Fibroblast of lung (primary cell): Measurements from ENCODE around the gene MAPK8IP3. TPM values are rescaled to one million over a fixed set of nuclear protein-coding genes. Genes with fewer than 3 reads are reported as not detected.

Experiments used
- DNase-seq, 2 donors: peaks; one replicate each; pipeline versions ENCODE4 v3.0.0 to v3.0.0-alpha.2; 2010; ENCODE audit warnings: low read depth in 2 of 2
- H2AFZ ChIP-seq: 2 replicates; pipeline ENCODE4 v1.5.1; 2012; ENCODE audit warnings: low read length, control low read depth, inconsistent platforms
- H3K27ac ChIP-seq: 2 replicates; pipeline ENCODE4 v1.5.1; 2011; ENCODE audit warnings: low read length, control low read depth; ENCODE audit not compliant: insufficient read depth
- H3K27me3 ChIP-seq: 2 replicates; pipeline ENCODE4 v1.5.1; 2011; ENCODE audit warnings: mild to moderate bottlenecking, low read length; ENCODE audit not compliant: control insufficient read depth, insufficient read depth
- H3K36me3 ChIP-seq: 2 replicates; pipeline ENCODE4 v1.5.1; 2011; ENCODE audit warnings: low read length; ENCODE audit not compliant: control insufficient read depth, insufficient read depth
- H3K4me1 ChIP-seq: 2 replicates; pipeline ENCODE4 v1.5.1; 2011; ENCODE audit warnings: low read length; ENCODE audit not compliant: control insufficient read depth, insufficient read depth; ENCODE audit errors: extremely low read depth
- H3K4me2 ChIP-seq: 2 replicates; pipeline ENCODE4 v1.5.1; 2011; ENCODE audit warnings: low read length, control low read depth; ENCODE audit not compliant: insufficient read depth; ENCODE audit errors: extremely low read depth
- H3K4me3 ChIP-seq, 4 experiments: fragments of 200-600 bp in 1 of 4; sonication (generic) in 1 of 4; replicated peaks in 1 of 4; 2 replicates each; pipeline ENCODE4 v1.5.1; 2011 to 2016; ENCODE audit warnings: low read length in 4 of 4, low read depth in 3 of 4, mild to moderate bottlenecking in 3 of 4, control low read depth in 2 of 4, inconsistent platforms in 1 of 4, mixed read lengths in 1 of 4; ENCODE audit not compliant: insufficient read depth in 1 of 4; ENCODE audit errors: control extremely low read depth in 1 of 4
- H3K79me2 ChIP-seq: 2 replicates; pipeline ENCODE4 v1.5.1; 2012; ENCODE audit warnings: mild to moderate bottlenecking, low read length, inconsistent platforms; ENCODE audit not compliant: control insufficient read depth, insufficient read depth
- H3K9ac ChIP-seq: 2 replicates; pipeline ENCODE4 v1.5.1; 2011; ENCODE audit warnings: mild to moderate bottlenecking, low read length, control low read depth; ENCODE audit not compliant: insufficient read depth
- H3K9me3 ChIP-seq: 2 replicates; pipeline ENCODE4 v1.5.1; 2012; ENCODE audit warnings: low read depth, low read length; ENCODE audit not compliant: control insufficient read depth, insufficient read depth
- H4K20me1 ChIP-seq: 2 replicates; pipeline ENCODE4 v1.5.1; 2011; ENCODE audit warnings: low read length; ENCODE audit not compliant: control insufficient read depth, insufficient read depth; ENCODE audit errors: extremely low read depth
- EZH2 ChIP-seq: IDR thresholded peaks from 2 replicates; pipeline ENCODE4 v1.5.1; 2012; ENCODE audit warnings: low read length, control low read depth, mild to moderate bottlenecking; ENCODE audit errors: missing control alignments
- polyA plus RNA-seq, 2 donors: library from polyadenylated mRNA; depleted of rRNA in 1 of 2; stranded (reverse) in 1 of 2; unstranded in 1 of 2; fragments of >200 nt; gene quantifications; 2 replicates each; pipeline ENCODE4 v1.2.1, GENCODE V29; 2011 to 2012; ENCODE audit warnings: missing spikeins in 1 of 2
- total RNA-seq: library from RNA; depleted of rRNA; stranded (reverse); fragments of >200 nt; gene quantifications from 2 replicates; pipeline ENCODE4 v1.2.1, GENCODE V29; 2014
- TF ChIP-seq, protein P1 (sequence below), 2 donors: IDR thresholded peaks in 1 of 2; conservative IDR thresholded peaks in 1 of 2; 1 replicate in 1 of 2; 2 replicates in 1 of 2; pipeline ENCODE4 v1.5.1; 2011 to 2012; ENCODE audit warnings: low read length in 2 of 2, control low read depth in 1 of 2, inconsistent platforms in 1 of 2, low read depth in 1 of 2, mild to moderate bottlenecking in 1 of 2

Gene MAPK8IP3
- total and polyA plus RNA-seq, 2 donors (not counting 1 experiment from before 2014, with no cell fraction given), result 9.4 to 36.3 TPM

DNA sequence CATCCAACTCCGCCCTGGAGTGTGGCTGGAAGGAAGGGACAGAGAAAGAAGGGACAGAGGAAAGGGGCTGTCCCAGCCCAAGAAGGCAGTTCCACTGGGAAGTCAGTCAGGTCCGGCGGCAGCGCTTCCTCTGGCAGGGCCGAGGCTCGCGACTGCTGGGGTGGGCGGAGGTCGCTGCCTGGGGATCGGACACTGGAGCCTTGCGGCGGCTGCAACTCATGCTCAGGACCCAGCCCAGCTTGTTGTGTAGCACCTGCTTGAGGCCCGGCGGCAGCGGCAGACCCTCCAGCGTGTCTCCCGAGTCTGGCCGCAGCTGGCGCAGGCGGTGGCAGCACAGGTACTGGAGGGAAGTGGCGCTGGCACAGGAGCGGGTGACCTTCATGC is 71.0 kb downstream of the MAPK8IP3 start:
- no peaks in the 10 kb centered on the region for H3K9me3 ChIP-seq
- peaks cover 10% of the 10 kb centered on the region for H3K4me1 ChIP-seq
- DNase-seq, result no peak
- no peak overlapping the region for H3K4me3 ChIP-seq
- H3K4me2 ChIP-seq, result no peak overlapping the region
- H3K9ac ChIP-seq, result no peak overlapping the region
- H3K79me2 ChIP-seq, result peaks cover 30% of the 10 kb centered on the region
- H2AFZ ChIP-seq, result no peak overlapping the region
- H3K36me3 ChIP-seq, result peaks cover 22% of the 10 kb centered on the region
- no peak overlapping the region for H3K27ac ChIP-seq
- TF ChIP-seq, protein P1, sequence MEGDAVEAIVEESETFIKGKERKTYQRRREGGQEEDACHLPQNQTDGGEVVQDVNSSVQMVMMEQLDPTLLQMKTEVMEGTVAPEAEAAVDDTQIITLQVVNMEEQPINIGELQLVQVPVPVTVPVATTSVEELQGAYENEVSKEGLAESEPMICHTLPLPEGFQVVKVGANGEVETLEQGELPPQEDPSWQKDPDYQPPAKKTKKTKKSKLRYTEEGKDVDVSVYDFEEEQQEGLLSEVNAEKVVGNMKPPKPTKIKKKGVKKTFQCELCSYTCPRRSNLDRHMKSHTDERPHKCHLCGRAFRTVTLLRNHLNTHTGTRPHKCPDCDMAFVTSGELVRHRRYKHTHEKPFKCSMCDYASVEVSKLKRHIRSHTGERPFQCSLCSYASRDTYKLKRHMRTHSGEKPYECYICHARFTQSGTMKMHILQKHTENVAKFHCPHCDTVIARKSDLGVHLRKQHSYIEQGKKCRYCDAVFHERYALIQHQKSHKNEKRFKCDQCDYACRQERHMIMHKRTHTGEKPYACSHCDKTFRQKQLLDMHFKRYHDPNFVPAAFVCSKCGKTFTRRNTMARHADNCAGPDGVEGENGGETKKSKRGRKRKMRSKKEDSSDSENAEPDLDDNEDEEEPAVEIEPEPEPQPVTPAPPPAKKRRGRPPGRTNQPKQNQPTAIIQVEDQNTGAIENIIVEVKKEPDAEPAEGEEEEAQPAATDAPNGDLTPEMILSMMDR (conservative IDR thresholded peaks at IDR 0.05 in 1 of 2, IDR thresholded peaks at IDR 0.05 in 1 of 2; ENCODE audit: low read depth in 1 of 2, low read length in 2 of 2), result no peak
- no peak for TF ChIP-seq EZH2
- H4K20me1 ChIP-seq, result no peaks in the 10 kb centered on the region
- H3K27me3 ChIP-seq, result no peaks in the 10 kb centered on the region

DNA sequence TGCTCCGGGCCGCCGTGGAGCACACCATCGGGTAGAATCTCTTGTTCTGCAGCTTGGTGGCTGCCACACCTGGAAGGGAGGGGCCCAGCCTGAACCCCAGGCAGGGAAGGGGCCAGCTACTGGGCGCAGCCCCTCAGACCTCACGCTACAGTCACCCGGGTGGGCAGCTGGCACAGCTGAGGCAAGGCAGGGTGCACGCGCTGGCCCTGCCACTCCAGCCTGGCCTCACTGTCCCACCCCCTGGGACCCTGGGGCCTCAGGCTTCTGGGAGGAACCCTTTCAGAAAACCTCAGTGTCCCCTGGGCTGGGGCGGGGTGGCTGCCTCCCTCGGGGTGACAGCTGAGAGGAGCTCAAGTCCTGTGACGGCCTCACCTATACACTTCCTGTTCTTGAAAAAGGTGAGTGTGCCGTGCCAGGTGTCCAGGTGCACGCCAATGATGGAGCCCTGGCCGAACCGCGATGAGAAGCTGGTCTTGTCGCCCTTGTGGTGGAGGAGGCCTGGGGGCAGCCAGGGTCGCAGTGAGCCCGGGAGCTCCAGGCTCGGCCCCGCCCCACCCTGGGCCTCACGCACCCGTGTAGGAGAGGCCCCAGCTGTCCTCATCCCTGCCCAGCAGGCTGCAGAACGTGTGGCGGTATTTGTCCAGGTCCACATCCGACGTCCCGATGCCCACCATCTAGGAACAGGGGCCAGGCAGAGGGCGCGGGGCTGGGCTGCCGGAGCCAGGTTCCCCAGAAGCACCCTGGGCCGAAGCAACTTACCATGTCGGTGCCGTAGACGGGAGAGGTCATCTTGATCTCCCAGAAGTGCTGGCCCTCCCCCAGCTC is 71.6 kb downstream of the MAPK8IP3 start:
- Histone ChIP-seq H3K9ac (no peak overlapping the region), H3K4me2 (no peak overlapping the region), H3K27ac (no peak overlapping the region), H3K9me3 (no peaks in the 10 kb centered on the region), H3K79me2 (peaks cover 24% of the 10 kb centered on the region), H3K4me1 (peaks cover 8% of the 10 kb centered on the region), H2AFZ (no peak overlapping the region), H4K20me1 (no peaks in the 10 kb centered on the region), H3K4me3 (no peak overlapping the region), H3K27me3 (no peaks in the 10 kb centered on the region), H3K36me3 (peaks cover 22% of the 10 kb centered on the region)
- no peak for DNase-seq
- TF ChIP-seq EZH2, result no peak

DNA sequence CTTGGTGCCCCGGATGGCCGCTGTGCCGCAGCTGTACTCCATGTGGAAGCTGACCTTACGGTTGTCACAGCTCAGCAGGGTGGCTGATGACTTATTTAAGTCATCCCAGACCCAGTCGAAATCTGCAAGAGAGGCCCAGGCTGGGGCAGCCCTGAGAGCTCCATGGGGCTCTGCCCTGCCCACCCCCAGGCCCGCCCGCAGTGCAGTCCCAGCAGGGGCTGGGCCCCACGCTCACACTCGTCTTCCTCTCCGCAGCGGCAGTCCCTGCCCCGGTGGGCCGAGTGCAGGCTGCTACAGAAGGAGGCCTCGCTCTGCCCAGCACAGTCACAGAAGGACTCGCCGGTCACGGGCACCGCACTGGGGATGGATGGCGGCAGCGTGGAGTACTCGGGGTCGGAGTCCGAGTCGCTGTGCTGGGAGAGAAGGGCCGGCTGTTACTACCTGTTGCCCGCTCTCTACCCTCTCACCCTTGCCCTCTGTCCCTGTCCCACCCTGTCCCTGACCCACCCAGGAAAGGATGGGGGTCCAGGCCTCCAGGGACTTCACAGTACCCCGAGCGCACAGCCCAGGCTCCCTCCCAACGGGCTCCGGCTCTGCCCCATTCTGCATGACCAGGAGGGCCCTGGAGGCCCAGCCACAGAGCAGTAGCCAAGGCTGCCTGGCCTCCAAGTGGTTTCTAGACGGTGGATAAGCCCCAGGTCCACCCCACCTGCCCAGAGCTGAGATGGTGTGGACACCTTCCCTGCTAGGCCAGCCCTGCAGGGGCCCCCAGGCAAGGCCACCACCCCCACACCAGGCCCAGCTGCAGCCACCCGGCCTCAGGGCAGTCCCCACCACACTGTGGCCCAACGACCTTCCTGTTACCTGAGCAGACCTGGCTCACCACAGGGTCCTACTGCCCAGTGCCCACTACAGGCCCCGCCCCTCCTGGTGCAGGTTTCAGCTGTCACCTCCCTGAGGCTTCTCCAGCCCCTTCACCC is 72.5 kb downstream of the MAPK8IP3 start:
- Histone ChIP-seq H4K20me1 (no peaks in the 10 kb centered on the region), H3K79me2 (peaks cover 24% of the 10 kb centered on the region), H3K4me2 (no peak overlapping the region), H3K36me3 (peaks cover 22% of the 10 kb centered on the region), H3K4me3 (no peak overlapping the region), H3K4me1 (peaks cover 8% of the 10 kb centered on the region), H3K9ac (no peak overlapping the region), H3K27ac (no peak overlapping the region), H3K27me3 (no peaks in the 10 kb centered on the region), H2AFZ (no peak overlapping the region), H3K9me3 (no peaks in the 10 kb centered on the region)
- TF ChIP-seq, protein P1 (conservative IDR thresholded peaks at IDR 0.05 in 1 of 2, IDR thresholded peaks at IDR 0.05 in 1 of 2; ENCODE audit: low read depth in 1 of 2, low read length in 2 of 2), result no peak
- no peak for TF ChIP-seq EZH2
- DNase-seq, result no peak
